Left hindlimb (tissue), 1 donor: ENCODE data around the gene OTUB1.
"Not testable (repeated sequence)": the region's sequence is repeated elsewhere in the genome, so short reads cannot be mapped to it uniquely, and the experiment has no call there.

Experiments used
- DNase-seq: peaks from one replicate; pipeline ENCODE4 v3.0.0-alpha.2; 2018

OTUB1 gene, protein sequence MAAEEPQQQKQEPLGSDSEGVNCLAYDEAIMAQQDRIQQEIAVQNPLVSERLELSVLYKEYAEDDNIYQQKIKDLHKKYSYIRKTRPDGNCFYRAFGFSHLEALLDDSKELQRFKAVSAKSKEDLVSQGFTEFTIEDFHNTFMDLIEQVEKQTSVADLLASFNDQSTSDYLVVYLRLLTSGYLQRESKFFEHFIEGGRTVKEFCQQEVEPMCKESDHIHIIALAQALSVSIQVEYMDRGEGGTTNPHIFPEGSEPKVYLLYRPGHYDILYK

DNA sequence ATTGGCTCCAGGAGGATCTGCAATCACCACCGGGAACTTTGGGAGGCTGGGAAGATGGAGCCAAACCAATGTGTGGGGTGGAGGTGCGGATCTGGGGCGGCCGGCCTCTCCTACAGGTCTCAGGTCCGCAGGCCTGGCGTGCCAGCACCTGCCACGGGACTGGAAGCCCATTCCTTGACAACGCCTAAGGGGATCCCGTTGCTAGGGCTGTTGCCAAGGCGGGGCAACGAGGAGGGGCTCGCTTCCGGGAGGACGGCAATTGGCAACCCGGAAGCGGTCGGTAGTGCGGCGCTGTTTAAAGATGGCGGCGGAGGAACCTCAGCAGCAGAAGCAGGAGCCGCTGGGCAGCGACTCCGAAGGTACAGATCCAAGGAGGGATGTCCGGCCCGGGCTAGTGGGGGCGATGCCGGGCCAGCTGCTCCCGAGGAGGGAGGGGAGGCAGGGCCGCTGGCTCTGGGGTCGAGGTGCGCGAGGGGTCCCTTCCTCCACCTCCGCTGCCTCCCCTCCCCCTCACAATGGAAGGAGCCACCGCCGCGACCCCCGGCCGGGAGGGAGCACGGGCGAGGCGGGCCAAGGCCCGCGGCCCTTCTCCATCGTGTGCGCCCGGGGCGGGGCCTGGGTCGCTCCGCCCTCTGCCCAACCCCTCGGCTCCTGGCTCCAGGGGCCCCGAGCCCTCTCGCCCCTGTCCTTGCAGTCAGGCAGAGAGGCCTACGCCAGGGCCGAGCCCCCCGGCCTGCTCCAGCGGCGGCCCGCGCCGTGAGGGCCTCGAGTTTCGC, at the start of gene OTUB1:
TSS of gene OTUB1 (plus strand) at position 283 of the 776 bp plus-strand sequence. CDS start at position 302, 19 bp downstream.
- peak; percentile 93 for DNase-seq

DNA sequence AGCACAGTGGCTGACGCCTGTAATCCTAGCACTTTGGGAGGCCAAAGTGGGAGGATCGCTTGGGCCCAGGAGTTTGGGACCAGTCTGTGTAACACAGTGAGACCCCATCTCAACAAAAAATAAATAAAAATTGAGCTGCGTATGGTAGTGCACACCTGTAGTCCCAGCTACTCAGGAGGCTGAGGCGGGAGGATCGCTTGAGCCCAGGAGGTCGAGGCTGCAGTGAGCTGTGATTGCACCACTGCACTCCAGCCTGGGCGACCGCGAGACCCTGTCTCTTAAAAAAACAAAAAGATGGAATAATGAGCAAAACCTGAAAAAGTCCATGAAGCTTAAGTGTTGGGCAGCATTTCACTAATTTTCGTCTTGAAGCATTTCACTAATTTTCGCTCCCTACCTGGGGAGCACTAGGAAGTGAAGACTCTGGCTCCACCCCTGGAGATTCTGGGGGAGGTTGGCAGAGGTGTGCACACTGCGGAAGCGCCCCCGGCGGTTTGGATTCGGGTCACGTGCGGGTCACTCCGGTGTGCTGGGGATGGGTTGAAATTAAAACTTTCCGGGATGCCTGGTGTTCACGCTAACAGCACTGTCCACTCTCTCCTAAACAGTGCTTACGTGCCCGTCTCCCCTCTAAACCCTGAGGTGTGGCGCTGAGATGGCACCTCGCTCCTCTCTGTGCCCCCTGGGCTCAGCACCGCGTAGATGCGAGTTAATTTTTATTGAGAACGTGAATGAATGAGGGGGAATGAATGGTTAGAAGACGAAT, 48.3 kb upstream of the OTUB1 start:
- DNase-seq = no peak

DNA sequence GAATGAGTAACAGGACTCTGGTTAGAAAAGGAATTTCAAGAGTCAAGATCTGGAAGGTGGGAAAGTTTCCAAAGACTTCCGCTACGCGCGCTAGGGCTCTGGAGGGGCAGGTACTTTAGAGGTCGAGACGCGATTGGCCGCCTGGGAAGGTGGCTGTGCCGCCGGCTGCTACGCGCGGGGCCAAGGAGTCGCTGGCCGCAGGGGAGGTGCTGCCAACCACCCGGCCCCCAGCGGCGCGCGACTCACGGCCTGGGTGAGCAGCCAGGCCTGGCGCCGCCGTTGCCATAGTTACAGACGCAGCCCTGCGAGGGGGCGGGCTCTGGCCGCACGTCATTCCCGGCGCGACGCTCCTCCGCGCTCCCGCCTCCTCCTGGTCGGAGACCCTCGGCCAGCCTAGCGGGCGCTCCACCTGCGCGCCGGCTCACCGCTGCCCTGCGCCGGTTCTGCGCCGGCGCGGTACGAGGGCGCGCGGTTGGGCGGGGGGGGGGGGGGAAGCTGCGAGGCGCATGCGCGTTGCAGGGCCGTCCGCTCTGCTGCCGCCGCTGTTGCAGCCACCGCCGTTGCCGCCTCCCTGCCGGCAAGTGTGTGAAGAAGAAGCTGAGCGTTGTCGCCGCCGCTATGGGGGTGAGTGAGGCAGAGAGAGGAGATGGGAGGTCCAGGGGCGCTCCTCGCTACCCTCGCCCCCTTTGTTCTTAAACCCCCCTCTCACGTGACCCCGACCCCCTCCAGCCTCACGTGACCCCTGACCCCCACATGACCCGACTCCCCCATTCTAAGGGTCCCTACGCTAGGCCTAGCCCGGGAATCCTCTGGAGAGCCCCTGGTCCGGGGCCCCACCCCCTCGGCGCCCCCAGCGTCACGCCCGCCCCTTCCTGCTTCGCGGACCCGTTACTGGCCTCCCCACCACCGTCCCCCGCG, 47.5 kb upstream of the OTUB1 start, which contains the start of gene NAA40:
TSS of gene NAA40 (plus strand) at position 524 of the 918 bp plus-strand sequence. CDS start at position 619, 95 bp downstream.
- DNase-seq = peak; percentile 94

DNA sequence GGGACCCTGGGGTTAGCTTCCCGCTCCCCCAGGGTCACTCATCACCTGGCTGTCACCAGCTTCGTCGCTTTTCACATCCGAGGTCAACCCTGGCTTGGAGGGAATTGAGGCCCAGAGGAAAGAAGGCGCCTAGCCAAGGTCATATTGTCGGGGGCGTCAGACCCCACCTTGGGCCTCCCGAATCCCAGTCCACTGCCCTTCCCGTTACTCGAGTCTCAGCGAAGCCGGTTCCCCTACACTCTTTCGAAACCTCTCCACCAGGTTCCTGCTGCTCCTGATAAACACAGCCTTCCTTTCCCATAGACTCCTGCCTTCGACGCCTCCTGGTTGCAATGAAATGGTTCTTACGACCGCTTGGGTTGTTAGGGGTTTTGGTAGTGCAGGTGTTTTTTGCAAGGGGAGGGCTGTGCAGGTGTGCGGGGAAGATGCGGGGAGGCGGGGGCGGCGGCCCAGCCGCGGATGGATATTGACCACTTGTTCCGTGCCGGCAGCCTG, 46.8 kb upstream of the OTUB1 start:
- DNase-seq = no peak

DNA sequence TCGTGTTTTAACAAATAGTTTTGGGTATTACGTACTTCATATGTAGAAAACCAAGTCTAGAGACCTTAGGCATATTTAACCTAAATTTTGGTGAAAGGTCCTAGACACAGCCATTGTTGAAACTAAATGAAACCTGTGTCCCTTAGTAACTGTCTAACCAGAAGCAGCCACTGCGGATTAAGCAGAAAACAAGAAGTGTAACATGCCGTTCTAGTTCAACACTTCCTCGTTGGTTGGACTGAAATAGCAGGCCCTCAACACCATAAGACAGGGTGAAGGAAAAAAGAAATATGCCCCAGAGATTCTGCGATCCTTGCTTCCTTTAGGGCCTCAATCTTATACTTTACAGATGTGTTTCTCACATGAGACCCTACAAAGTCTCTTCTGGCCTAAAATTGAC, 45.5 kb upstream of the OTUB1 start:
- DNase-seq = no peak

DNA sequence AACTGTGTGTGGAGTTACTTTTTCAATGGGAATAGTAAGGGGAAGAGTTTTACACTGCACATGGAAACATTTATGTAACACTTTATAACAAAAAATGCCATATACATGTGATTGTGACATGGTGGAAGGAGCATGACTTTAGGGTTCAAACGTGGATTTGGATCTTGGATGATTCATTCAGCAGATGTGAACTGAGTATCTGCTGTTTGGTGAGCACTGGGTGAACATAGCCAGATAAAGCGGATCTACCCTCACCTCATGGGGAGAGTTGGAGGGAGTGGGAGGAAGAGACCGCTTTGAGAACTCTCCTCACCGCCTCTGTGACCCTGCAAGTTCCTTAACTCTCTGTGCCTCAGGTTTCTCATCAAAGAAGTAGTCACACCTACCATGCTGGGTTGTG, 44.3 kb upstream of the OTUB1 start:
- no peak for DNase-seq

DNA sequence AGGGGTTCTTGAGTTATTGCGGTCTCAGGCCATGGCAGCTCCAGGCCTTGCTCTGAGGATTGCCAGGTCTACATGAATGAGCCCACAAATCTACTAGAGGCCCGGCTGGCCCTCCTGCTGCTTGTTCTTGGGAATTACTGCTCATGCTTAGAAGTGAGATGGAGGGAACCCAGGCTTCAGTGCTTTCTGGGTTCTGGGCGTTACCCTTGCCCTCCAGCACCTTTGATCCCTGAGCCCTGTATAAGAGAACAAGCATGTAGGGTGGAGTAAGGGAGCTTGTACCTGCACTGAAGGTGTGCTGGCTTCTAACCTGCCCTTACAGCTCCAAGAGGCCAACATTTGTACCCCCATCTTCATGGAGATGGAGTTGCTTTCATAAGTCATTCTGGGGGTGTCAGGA, 43.4 kb upstream of the OTUB1 start:
- no peak for DNase-seq

DNA sequence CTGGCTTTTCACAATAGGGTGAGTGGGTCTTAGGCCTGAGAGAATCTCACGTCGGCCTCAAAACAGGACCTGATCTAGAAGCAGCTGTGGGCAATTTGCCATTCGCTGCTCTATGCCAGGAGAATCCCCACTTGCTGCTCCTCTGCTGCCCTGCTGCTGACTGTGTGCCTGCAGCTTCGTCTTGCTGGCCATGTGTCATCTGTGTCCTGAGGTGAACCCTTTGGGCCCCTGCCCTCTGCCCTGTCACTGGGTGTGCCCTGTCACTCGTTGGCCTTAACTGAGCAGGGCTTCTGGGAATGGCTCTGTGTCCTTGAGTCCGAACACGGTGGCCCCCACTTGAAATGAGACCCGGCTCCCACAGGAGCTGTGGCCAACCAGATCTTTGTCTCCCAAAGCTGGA, 41.3 kb upstream of the OTUB1 start:
- peak; percentile 51 for DNase-seq

DNA sequence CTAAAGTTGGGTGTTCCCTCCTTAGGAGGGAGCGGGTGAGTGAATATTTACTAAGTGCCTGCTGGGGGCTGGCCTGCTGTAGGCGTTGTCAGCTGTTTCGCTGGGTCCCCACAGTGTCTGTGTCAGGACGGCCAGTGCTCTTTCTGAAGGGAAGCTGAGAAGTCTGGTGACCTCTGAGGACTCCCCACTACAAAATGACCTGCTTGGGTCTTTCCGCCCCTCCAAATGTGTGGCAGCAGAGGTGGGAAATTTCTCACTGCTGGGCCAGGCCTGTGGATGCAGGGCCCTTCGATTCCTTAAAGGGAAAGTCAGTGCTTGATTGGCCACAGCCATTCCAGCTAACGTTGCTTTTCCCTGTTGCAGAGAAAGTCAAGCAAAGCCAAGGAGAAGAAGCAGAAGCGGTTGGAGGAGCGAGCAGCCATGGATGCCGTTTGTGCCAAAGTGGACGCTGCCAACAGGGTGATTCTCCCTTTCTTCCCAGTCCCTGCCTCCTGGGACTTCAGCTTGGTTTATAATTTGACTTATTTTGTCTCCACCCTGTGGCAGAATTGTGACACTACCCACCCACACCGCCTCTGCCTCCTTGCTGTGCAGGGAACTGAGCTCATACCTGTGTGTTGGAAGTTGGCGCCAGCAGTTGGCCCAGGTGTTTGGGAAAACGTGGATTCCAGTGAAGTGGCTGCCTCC, 40.6 kb upstream of the OTUB1 start:
- DNase-seq = peak; percentile 77

DNA sequence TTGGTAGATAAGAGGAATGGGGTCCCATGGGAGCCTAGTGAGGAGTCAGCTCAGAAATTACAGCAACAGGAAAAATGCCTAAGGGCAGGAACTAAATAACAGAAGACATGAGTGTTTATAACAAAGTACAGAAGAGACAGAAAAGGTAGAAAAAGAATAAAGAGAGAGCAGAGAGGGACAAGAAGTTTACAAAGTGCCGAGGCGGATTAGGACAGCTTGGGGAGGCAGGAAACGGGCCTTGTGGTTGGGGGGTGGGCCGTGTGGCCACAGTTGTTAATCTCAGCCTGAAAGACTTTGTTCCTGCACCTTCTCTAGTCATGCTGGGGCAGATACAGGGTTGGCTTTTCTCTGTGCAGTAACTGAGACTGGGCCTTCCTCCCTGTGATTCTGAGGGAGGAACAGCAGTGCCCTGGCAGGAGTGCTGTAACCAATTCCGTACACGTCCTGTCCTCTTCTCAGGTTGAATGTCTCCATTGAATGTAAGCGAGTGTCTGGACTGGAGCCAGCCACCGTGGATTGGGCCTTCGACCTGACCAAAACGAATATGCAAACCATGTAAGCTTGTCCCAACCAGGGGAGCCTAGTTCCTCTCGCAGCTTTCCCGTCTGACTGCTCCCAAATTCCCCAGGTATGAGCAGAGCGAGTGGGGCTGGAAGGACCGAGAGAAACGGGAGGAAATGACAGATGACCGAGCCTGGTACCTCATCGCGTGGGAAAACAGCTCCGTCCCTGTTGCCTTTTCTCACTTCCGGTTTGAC, 34.3 kb upstream of the OTUB1 start:
- DNase-seq = no peak

DNA sequence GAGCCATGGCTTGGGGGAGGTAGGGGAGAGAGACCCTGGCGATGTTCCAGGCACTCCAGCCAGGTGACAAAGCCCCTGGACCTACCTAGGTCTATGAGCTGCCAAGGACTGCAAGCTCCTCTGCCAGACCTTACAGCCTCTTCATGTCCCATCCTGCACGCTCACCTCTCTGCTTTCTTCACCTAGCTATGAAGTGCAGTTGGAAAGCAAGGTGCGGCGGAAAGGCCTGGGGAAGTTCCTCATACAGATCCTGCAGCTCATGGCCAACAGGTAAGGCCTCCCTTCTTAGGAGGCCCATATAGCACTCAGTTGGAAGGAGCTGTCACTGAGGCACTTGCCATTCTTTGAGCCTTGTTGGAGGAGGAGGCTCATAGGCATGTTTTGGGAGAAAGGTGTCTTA, 33.7 kb upstream of the OTUB1 start:
- no peak for DNase-seq

DNA sequence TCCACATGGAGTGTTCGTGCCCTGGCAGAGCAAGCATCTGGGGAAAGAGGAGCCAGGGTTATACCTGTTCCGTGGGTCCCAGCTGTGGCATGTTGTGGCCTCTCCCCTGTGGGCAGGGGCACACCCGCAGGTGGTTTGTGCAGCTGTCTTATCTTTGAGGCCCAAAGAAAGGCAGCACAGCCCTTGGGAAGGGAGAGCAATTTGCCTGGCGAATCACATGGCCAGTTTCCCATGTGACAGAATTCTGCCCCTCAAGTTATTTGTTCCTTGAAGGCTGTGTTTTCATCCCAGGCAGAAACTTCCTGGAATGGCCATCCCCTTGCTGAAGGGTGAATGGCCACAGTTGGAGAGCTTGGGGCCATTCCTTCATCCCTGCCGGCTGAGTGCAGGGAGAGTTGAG, 28.2 kb upstream of the OTUB1 start:
- no peak for DNase-seq

DNA sequence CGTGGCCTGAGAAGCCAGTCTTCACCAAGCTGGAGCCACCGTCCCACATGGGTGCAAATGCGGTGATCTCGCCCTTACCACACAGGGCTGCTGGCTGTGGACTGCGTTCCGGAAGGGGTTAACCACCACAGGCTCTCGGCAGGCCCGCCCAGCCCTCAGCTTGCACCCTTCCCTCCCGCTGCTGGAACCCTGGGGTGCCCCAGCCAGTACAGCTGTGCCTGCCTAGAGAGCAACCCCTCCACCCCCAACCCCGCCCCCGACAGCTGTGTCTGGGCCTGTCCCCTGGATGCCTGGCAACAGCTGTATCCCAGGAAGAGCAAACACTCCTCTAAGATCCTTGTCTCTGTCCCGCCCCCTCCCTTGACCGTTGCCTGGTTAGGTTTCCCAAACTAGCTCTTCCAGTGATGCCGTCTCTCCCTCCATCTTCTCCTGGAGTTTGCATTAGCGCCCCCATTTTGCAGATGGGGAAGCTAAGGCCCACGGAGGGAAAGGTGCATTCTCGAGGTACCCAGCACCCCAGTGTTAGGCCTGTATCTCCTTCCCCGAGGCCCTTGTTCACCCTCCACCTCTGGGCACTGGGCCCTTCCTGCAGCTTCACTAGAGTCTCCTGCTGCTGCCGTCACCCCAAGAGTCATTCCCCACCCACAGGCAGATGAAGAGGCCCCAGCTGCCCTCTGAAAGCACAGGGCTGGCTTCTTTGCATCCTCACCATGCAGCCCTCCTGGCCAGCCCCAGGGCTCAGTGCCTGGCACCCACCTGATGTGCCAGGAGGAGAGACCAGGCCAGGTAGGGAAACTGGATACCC, 24.4 kb upstream of the OTUB1 start:
- peak; percentile 91 for DNase-seq

DNA sequence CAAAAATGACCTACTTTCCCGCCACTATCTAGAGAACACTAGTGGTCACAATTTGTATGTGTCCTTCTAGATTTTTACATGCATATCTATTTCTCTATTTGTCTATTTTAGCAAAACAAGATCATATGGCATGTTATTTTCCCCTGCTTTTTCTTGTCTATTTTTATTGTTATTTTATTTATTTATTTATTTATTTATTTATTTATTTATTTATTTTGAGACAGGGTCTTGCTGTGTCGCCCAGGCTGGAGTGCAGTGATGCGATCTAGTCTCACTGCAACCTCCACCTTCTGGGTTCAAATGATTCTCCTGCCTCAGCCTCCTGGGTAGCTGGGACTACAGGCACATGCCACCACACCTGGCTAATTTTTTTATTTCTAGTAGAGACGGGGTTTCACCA, 22.3 kb upstream of the OTUB1 start:
- DNase-seq = not testable (repeated sequence)

DNA sequence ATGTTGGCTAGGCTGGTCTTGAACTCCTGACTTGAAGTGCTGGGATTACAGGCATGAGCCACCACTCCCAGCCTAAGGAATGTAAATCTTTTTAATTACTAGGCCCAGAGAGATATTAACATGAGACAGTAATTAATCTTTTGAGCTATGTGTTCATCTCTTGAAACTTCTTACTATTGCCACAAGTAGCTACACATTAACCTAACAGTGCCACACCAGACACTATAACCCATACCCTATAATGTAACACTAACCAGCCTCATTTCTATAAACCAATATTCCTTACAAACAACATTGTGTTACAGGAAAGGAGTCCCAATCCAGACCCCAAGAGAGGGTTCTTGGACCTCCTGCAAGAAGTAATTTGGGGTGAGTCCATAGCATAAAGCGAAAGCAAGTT, 19.8 kb upstream of the OTUB1 start:
- no peak for DNase-seq

DNA sequence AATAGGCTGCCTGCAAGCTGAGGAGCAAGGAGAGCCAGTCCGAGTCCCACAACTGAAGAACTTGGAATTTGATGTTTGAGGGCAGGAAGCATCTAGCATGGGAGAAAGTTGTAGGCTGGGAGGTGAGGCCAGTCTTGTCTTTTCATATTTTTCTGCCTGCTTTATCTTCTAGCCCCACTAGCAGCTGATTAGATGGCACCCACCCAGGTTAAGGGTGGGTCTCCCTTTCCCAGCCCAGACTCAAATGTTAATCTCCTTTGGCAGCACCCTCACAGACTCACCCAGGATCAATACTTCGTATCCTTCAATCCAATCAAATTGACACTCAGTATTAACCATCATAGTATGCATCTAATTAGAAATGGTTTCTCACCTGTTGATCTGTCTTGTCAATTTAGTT, 16.8 kb upstream of the OTUB1 start:
- DNase-seq = no peak

DNA sequence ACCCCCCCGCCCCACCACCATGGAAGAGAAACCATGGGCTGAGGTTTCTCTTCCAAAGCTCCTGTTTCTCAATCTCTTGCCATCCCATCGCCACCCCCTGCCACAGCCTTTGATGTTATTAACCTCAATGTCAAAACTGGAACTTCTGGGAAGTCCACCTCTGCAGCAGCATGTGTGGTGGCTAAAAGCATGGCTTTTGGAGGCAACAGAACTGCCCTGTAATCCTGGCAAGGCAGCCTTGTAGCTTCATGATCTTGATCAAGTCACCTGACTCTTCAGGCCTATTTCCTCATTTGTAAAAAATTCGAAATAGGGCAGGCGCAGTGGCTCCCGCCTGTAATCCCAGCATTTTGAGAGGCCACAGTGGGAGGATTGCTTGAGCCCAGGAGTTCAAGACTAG, 15.3 kb upstream of the OTUB1 start:
- DNase-seq = no peak

DNA sequence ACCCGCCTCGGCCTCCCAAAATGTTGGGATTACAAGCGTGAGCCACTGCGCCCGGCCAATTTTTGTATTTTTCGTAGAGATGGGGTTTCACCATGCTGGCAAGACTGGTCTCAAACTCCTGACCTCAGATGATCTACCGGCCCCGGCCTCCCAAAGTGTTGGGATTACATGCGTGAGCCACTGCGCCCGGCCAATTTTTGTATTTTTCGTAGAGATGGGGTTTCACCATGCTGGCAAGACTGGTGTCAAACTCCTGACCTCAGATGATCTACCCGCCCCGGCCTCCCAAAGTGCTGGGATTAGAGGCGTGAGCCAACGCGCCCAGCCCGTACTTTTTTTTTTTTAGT, 12.4 kb upstream of the OTUB1 start:
- not testable (repeated sequence) for DNase-seq

DNA sequence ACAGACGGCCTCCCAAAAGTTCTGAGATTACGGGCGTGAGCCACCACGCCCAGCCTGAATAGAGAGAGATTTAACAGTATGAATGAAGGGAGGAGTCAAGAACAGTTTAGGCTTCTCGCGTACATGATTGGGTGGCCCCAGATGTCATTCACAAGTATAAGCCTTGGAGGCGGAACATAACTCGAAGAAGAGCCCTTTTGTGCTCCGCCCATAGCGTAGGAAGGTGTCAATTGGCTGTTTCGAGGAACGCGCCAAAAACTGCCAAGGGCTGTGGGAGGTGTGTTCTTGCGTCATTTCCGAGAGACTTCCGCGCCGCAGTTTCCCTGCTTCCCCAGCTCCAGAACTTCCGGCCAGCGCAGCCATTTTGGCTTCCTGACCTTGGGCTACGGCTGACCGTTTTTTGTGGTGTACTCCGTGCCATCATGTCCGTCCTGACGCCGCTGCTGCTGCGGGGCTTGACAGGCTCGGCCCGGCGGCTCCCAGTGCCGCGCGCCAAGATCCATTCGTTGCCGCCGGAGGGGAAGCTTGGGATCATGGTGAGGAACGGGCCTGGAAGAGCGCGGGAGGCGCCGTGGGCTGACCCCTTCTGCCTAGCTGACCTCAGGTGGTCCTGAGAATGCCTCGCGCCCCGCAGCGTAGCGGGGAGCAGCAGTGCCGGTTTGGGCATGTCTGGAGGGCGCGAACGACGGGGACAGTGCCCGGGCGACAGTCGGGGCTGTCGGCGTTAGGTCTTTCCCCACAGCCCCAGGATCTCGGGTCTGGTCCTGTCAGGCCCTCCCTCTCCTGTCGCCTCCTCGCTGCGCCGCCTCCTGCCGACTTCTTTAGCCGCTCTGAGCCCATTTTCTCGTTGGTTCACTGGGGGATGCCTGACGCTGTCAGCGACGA, 11.7 kb upstream of the OTUB1 start, which contains the start of gene COX8A:
TSS of gene COX8A (plus strand) at position 362 of the 885 bp plus-strand sequence. CDS start at position 423, 61 bp downstream.
- peak; percentile 98 for DNase-seq
